ENCODE measurements around the gene STC2. TPM values are rescaled to one million over a fixed set of nuclear protein-coding genes. Genes with fewer than 3 reads are reported as not detected.

STC2 gene
- total RNA-seq, 1 experiment from 2014 or later: 60.4 TPM

DNA sequence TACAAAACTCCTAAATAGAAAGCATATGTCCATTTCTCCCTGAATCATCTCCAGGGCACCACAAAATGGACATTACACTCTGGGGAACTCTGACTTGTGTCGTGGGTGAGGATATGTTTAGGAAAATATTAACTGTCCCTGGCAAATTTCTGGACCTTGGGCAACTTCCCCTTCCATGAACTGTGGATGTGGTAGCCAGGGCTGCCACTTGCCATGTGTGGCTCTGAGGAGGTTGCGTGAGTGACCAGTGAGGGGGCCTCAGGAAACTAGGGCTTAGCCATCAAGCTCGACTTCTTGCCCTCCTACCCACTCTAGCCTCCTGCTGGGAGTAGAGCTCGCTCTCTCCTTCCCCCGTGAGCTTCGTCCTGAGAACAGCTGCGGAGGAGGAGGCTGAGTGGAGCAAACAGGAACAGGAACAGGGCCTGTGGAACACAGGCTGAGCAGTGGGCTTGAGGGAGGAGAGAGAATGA is 13.8 kb upstream of the STC2 start:
- no peak overlapping the region for H3K4me3 Mint-ChIP-seq (ENCODE audit: low read depth, unreplicated experiment)
- BruUV-seq (replicated peaks): no TSS peak
- no peaks in the 10 kb centered on the region for H3K9me3 Mint-ChIP-seq (ENCODE audit: low read depth, unreplicated experiment)
- DNase-seq: no peak
- H3K36me3 Mint-ChIP-seq (ENCODE audit: insufficient read depth, unreplicated experiment): no peaks in the 10 kb centered on the region
- CTCF ChIA-PET: no interaction called here
- intact Hi-C loops (cut with micrococcal nuclease; ENCODE audit: unreplicated experiment): no loop called here
- H3K27me3 Mint-ChIP-seq (ENCODE audit: unreplicated experiment): no peaks in the 10 kb centered on the region
- TF ChIP-seq, protein P1, sequence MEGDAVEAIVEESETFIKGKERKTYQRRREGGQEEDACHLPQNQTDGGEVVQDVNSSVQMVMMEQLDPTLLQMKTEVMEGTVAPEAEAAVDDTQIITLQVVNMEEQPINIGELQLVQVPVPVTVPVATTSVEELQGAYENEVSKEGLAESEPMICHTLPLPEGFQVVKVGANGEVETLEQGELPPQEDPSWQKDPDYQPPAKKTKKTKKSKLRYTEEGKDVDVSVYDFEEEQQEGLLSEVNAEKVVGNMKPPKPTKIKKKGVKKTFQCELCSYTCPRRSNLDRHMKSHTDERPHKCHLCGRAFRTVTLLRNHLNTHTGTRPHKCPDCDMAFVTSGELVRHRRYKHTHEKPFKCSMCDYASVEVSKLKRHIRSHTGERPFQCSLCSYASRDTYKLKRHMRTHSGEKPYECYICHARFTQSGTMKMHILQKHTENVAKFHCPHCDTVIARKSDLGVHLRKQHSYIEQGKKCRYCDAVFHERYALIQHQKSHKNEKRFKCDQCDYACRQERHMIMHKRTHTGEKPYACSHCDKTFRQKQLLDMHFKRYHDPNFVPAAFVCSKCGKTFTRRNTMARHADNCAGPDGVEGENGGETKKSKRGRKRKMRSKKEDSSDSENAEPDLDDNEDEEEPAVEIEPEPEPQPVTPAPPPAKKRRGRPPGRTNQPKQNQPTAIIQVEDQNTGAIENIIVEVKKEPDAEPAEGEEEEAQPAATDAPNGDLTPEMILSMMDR (IDR thresholded peaks at IDR 0.05; ENCODE audit: unreplicated experiment): no peak
- H3K4me1 Mint-ChIP-seq (ENCODE audit: low read depth, unreplicated experiment): no peaks in the 10 kb centered on the region
- H3K27ac Mint-ChIP-seq (ENCODE audit: unreplicated experiment): no peak overlapping the region

DNA sequence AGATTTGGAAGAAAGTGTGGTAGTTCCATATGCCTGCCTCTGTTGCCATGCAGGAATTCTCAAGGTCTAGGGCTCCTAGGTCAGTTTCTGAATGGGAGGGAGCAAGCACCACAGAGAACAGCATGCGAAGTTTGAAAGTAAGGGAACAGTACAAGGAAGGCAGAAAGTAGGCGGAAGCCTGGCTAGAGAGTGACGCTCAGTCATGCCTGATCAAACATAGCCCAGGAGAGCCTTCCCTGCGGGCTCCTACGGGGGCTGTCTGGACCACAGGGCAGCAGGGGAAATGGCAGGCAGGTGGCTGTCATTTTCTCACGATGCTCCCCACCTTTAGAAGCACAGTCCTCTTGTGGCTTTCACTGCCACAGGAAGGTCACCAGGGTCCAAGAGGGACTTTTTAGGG is 12.8 kb upstream of the STC2 start:
- no TSS peak for BruUV-seq (replicated peaks)
- H3K4me1 Mint-ChIP-seq (ENCODE audit: low read depth, unreplicated experiment): no peaks in the 10 kb centered on the region
- TF ChIP-seq, protein P1 (IDR thresholded peaks at IDR 0.05; ENCODE audit: unreplicated experiment): no peak
- H3K4me3 Mint-ChIP-seq (ENCODE audit: low read depth, unreplicated experiment): no peak overlapping the region
- DNase-seq: no peak
- H3K9me3 Mint-ChIP-seq (ENCODE audit: low read depth, unreplicated experiment): no peaks in the 10 kb centered on the region
- no peak overlapping the region for H3K27ac Mint-ChIP-seq (ENCODE audit: unreplicated experiment)
- H3K36me3 Mint-ChIP-seq (ENCODE audit: insufficient read depth, unreplicated experiment): no peaks in the 10 kb centered on the region
- H3K27me3 Mint-ChIP-seq (ENCODE audit: unreplicated experiment): no peaks in the 10 kb centered on the region
- CTCF ChIA-PET: no interaction called here
- intact Hi-C loops (cut with micrococcal nuclease; ENCODE audit: unreplicated experiment): no loop called here

DNA sequence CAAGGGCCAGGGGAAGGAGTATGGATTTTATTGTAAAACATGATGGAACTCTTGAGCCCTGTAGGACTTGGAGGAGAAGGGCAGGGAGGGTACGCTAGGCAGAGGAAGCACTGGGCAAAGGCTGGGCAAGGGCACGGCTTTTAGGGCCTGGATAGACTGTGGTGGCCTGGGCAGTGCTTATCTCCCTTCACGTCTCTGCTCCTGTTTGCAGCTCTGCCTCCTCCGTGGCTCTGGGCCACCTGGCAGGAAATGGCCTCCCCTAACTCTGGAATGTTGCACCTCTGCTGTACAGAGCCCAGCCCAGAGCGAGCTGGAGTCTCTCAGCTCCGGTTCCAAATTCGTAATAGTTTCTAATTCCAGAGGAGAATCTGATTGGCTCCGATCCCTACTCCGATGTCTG is 12.2 kb upstream of the STC2 start:
- H3K9me3 Mint-ChIP-seq (ENCODE audit: low read depth, unreplicated experiment): no peaks in the 10 kb centered on the region
- H3K36me3 Mint-ChIP-seq (ENCODE audit: insufficient read depth, unreplicated experiment): no peaks in the 10 kb centered on the region
- no TSS peak for BruUV-seq (replicated peaks)
- H3K4me1 Mint-ChIP-seq (ENCODE audit: low read depth, unreplicated experiment): no peaks in the 10 kb centered on the region
- TF ChIP-seq, protein P1 (IDR thresholded peaks at IDR 0.05; ENCODE audit: unreplicated experiment): no peak
- no peaks in the 10 kb centered on the region for H3K27me3 Mint-ChIP-seq (ENCODE audit: unreplicated experiment)
- no peak overlapping the region for H3K27ac Mint-ChIP-seq (ENCODE audit: unreplicated experiment)
- H3K4me3 Mint-ChIP-seq (ENCODE audit: low read depth, unreplicated experiment): no peak overlapping the region
- CTCF ChIA-PET: no interaction called here
- DNase-seq: no peak
- intact Hi-C loops (cut with micrococcal nuclease; ENCODE audit: unreplicated experiment): no loop called here

DNA sequence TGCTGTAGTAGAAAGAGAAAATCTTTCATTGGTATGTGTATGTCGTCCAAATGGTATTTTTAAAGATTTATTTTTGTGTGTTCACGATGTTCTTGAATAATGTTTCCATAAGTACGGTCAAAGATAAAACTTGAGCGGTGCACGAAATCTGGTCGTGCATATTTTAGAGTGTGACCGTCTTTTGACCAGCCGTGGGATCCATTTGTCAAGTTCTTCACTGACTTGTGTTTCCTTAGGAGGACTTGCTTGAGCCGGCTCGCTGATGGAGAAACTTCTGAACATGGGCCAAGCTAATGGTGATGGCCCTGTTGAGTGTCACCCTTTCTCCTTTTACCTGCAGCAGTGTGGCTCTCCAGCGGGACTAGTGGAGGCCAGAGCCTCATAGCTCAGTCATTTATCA is 11.1 kb upstream of the STC2 start:
- intact Hi-C loops (cut with micrococcal nuclease; ENCODE audit: unreplicated experiment): no loop called here
- CTCF ChIA-PET: no interaction called here

More for the DNA sequence above, 11.1 kb upstream of the STC2 start:
- DNase-seq: no peak
- Mint-ChIP-seq H3K4me3 (ENCODE audit: low read depth, unreplicated experiment) (no peak overlapping the region), H3K27ac (ENCODE audit: unreplicated experiment) (no peak overlapping the region), H3K27me3 (ENCODE audit: unreplicated experiment) (no peaks in the 10 kb centered on the region), H3K9me3 (ENCODE audit: low read depth, unreplicated experiment) (no peaks in the 10 kb centered on the region), H3K36me3 (ENCODE audit: insufficient read depth, unreplicated experiment) (no peaks in the 10 kb centered on the region), H3K4me1 (ENCODE audit: low read depth, unreplicated experiment) (no peaks in the 10 kb centered on the region)
- TF ChIP-seq, protein P1 (IDR thresholded peaks at IDR 0.05; ENCODE audit: unreplicated experiment): no peak
- BruUV-seq (replicated peaks): no TSS peak

All from Calu3 (cell line).